Activated CD4-positive, CD25-positive, alpha-beta regulatory T cell (primary cell): ENCODE results near the gene LY86.
"Not testable (repeated sequence)": the region's sequence is repeated elsewhere in the genome, so short reads cannot be mapped to it uniquely, and the experiment has no call there.

Source experiments
- DNase-seq, 4 experiments: peaks; one replicate each; lab custom pipeline; 2025; lab: John Stamatoyannopoulos, UW

Gene LY86

DNA sequence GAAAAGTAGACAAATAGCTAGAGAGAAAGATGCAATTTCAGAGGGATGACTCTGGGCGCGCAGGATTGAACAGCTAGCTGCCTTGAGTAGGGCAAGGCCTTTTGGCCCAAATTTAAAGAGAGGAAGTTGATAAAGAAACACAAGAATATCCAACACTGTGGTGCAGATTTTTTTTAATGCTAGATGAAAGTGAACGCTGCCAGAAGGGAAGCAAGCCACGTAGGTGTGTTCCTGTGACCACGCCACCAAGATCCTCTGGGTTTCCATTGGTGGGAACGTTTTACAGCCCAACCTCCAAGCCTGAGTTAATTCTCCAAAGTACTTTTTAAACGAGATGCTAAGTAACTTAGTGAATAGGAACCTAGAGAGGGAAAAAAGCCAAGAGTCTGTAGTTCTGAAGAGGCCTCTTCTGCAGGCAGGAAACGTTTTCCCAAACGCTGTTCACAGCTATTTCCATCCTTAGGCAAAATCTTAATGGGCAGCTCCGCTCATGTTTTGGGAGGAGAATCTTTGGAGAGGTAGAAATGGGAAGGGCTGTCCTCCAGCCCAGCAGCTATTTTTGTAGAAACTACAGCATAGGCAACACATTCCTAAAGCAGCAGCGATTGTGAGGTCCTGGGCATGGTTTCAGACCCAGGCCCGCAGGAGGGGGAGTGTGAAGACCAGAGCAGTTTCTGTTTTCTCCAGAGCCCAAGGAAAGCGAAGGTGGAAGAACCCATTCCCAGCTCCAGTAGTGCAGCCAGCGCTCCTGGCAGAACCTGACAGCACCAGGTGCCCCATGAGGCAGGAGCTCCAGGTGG, 8.2 kb downstream of the LY86 start:
- DNase-seq, result no peak

DNA sequence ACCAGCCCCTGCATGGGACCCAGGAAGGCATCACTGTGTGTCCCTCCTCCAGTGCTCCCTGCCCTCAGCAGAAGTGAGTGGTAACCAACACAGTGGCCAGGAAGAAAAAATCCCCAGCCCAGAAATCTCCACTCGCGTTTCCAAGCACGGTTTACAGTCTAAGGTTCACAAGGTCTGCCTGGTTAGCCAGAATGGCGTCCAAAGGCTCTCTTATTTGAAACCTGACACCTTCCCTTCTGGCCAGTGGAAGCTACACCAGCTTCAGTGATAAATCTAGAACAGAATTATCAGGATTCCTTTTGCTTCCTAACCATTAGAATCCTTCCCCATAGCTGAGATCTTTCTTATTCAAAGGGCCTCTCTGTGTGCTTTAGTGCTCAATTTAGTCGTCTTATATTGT, 9.2 kb downstream of the LY86 start:
- DNase-seq, result no peak

DNA sequence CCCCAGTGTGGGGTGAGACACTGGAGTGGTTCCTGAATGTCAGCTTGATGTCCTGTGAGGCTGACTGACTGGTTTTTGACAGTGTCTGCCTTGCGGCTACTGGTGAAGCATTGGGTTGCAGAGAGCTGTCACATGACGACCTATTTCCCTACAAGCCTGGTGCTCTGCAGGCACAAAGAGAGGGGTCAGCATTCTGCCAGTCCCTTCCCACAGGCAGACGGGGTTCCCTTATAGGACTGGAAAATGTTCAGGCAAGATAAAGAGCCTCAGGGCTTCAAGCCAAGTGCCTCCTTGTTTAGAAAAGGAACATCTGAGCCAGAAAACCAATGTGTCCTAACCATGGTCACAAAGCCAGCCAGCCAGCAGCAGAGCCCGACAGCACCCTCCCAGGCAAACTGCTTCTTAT, 11.0 kb downstream of the LY86 start:
- DNase-seq, result no peak

DNA sequence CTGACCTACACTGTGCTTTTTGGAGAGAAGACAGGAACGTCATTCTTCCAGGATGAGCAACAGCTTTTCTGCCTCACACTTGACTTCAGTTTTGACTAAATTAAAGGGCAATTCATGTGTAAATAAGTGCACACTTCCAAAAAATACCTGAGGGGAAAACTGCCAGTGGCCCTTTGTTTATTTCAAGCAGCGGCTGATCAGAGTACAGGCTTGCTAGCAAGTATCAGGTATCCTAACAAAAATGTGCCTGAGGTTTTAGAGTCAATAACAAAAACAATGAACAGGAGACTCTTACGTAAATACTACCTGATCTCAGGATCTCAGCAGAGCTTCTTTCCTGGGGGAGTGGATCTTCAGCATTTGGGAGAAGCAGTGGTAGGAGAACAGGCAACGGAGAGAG, 12.4 kb downstream of the LY86 start:
- no peak for DNase-seq

DNA sequence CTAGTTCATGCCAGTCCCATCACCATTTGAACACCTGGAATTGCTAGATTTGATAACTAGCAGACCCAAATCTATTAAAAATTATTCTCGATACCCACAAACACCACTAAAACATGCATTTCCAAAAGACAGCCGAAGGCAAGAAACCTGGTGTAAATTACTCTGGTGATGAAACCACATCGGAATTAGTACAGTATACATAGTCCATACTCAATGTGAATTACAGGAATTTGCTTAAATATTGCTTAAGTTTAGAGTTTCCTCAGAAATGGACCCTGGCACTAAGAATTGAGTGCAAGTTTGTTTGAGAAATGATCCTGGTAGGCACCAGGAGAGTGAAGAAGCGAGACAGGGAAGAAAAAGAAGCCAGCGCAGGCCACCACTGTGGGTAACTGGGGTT, 13.7 kb downstream of the LY86 start:
- DNase-seq, result no peak

DNA sequence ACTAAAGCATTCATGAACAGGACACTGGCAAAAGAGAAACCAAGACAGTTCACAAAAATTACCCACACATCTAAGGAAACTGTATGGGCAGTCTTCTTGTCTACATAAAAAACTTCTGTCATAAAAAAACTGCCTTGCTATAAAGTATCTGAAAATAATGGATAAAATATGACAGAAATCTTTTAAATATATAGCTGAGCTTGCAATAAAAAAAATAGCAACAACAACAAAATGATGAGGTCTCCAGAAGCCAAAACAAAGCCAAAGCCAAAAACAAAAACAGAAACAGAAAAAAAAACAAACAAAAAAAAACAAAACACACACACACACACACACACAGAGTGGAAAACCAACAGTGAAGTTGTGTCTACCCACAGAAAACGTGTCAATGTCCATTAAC, 14.8 kb downstream of the LY86 start:
- no peak for DNase-seq

DNA sequence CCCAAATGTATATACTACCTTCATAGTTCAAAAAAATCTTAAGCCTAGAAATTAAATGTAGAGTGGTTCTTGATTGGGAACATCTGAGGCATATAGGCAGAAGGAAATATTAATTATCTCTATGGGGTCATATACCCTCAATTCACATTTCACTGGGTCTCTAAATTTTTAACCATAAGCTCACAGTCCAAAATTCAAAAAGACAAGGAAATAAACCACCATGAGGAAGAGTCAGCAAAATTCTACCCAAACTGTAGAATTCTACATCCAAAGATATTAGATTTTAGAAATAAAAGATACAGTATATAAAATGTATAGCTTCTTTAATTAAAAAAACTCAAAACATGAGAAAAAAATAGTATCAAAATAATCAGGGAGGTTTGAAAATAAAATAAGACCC, 15.5 kb downstream of the LY86 start:
- no peak for DNase-seq

DNA sequence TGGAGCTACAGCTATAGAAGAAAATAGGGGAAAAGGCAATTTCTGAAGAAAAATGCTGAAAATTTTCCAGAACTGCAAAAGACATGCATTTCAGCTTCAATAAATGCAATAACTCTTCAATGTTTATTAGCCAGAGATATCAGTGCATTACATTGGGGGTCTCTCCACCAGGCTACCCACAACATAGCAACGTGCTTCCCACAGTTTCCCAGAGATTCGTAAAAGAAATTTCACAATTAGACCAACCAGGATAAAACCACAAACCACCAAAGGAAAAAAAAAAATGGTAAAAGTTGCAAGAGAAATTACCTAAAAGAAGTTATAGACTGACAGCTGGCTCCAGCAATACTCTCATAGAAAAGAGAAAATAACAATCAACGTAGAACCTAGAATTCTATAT, 16.0 kb downstream of the LY86 start:
- no peak for DNase-seq

DNA sequence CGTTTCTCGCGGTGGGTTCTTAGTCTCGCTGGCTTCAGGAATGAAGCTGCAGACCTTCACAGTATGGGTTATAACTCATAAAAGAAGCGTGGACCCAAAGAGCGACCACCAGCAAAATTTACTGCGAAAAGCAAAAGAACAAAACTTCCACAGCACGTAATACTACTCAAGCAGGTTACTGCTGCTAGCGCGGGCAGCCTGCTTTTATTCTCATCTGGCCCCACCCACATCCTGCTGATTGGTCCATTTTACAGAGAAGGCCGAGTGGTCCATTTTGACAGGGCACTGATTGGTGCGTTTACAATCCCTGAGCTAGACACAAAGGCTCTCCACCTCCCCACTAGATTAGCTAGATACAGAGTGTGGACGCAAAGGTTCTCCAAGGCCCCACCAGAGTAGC, 17.4 kb downstream of the LY86 start:
- no peak for DNase-seq

DNA sequence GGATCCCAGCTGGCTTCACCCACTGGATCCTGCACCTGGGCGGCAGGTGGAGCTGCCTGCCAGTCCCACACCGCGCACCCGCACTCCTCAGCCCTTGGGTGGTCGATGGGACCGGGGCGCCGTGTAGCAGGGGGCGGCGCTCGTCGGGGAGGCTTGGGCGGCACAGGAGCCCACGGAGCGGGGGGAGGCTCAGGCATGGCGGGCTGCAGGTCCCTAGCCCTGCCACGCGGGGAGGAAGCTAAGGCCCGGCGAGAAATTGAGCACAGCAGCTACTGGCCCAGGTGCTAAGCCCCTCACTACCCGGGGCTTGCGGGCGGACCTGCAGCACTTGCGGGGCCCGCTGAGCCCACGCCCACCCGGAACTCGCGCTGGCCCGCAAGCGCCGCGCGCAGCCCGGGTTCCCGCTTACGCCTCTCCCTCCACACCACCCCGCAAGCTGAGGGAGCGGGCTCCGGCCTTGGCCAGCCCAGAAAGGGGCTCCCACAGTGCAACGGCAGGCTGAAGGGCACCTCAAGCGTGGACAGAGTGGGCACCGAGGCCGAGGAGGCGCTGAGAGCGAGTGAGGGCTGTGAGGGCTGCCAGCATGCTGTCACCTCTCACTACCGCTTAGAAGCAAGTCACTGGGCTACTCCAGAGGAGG, 18.0 kb downstream of the LY86 start:
- not testable (repeated sequence) for DNase-seq

DNA sequence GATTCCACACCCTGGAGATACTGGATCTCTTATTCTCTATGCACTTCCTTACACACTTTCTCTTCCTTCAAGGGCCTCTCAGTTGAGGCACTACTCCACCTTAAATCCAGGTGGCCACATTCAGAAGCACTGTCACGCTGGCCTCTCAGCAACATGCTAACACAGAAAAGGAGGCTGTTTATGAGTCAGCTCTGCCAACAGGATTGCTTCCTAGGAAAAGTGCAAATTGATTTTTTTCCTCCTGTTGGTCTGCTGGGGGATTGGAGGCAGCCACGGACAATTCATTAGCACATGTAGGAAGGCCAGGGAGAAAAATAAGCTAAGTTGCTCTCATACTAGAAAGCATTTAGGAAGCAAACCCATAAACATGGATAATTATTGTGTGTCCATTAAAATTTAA, 20.9 kb downstream of the LY86 start:
- DNase-seq, result no peak

DNA sequence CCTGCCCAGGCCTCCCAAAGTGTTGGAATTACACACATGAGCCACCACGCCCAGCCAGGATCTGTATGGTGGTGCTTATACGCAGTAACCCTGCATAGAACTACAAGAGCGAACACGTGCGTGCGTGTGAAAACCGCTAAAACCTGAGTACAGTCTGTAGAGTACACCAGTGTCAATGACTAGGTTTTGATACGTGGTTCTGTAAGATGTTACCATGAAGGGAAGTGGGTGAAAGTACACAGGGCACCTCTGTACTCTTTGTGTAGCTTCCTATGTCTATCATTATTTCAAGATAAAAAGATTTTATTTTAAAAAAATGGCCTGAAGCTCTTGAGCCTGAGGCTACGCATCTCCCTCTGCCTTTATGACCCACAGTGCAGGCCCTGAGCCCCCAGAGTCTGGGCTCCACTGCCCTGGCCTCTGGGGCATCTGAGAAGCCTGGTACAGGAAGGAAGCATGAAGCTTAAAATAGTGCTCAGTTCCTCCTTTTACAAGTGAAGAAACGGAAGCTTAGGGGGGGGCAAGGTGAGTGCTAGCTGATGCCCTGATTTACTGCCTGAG, 21.6 kb downstream of the LY86 start:
- DNase-seq, result no peak

DNA sequence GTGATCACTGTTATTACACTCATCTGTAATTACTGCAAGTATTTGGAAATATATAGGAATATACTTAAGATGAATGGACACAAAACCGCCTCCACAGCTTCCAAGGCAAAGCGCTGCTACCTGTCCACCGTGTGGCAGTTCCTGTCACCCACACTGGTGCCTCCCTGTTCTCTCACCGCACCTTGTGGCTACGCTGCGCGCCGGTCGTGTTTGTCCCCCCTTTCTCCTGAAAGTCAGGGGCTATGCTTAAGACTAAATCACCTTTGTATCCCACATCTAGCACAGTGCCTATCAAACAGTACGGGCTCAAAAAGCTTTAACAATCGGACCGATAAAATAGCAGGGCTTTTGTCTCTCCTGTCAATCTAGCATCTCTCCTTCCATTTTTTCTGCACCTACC, 23.0 kb downstream of the LY86 start:
- DNase-seq, result no peak

DNA sequence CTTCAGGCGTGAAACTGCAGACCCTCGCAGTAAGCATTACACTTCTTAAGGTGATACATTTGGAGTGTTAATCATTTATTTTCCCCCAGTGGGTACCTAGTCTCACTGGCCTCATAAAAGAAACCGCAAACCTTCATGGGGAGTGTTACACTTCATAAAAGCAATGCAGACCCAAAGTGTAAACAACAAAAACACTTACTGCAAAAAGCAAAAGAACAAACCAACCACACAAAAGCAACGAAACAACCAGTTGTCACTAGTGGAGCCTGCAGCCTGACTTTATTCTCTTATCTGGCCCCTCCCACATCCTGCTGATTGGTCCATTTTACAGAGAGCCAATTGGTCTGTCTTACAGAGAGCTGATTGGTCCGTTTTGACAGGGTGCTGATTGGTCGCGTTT, 23.8 kb downstream of the LY86 start:
- DNase-seq, result no peak

DNA sequence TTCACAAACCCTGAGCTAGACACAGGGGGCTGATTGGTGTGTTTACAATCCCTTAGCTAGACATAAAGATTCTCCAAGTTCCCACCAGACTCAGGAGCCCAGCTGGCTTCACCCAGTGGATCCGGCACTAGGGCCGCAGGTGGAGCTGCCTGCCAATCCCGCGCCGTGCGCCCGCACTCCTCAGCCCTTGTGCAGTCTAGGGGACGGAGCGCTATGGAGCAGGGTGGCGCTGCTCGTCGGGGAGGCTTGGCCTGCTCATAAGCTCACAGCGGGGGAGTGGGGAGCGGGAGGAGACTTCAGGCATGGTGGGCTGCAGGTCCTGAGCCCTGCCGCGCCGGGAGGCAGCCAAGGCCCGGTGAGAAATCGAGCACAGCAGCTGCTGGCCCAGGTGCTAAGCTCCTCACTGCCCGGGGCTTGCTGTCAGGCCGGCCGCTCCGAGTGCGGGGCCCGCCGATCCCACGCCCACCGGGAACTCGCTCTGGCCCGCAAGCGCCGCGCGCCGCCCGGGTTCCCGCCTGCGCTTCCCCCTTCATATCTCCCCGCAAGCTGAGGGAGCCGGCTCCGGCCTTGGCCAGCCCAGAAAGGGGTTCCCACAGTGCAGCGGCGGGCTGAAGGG, 24.7 kb downstream of the LY86 start:
- not testable (repeated sequence) for DNase-seq

DNA sequence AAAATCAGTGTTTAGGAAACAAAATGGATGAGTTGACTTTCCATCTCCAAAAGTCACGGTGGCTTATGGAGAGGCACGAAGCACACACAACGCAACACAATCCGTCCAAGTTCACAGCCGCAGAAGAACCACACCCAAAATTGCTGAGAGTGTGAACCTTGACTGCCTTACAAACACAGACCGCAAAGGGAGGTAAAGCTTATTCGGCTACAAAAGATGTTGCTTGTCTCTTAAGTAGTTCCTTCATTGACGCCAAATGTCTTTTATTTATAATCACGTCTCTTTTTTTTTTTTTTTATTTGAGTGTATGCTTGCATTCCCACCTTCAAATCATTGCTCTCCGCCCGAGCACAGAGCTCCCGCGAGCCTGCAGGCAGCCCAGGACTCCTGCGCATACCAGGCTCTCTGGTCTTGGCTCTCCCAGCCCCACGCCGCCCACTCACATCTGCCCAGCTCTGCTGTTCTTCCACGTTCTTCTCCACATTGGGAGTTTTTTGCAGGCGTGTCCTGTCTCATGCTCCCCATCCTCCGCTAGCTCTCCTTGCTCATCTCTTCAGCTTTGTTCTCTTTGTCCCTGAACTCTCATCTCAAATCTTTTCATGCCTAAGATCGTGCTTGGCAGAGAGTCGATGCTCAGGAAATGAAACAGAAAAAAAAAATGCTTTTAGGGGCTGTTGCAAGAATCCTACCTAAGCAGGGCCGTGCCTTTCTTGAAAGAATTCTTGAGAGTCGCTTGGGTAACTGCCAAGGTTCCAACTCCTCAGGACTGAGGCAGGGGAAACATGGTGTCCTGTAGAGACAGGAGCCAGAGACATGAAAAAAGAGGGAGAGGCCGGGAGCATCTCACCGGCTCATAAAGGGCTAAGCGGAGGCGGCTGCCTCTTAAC, 25.8 kb downstream of the LY86 start:
- no peak for DNase-seq

DNA sequence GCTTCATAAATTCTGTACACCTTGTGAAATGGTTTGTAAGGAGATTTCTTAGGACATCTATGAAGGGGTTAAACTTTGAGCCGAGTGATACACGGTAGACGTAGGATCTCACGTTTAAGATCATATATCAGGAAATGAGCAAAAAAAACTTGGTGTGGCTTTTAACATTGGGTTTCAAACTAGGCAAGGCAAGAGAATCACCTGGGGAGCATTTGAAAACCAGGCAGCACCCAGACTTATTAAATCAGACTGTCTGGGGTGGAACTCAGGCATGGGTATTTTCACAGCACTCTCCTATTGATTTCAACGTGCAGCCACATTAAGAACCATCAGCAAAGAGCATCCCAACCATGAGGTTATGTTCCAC, 26.4 kb downstream of the LY86 start:
- no peak for DNase-seq

DNA sequence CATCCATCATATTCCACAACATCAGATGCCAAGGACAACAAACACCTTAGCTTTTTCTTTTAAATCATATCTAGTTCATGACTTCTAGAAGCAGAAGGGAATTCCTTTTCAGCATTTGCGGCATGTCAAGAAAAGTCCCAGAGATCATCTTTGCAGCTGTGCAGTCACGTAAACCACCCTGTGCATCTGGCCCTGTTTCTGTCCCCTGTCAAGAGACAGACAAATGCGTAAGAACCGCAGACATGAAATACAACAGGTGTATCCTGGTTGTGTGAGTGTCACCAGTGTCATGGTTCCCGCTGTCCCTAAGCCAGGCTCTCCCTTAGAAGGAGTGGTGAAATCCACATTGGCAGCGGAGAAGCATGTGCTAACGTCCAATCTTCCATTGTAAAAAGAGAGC, 28.1 kb downstream of the LY86 start:
- no peak for DNase-seq

DNA sequence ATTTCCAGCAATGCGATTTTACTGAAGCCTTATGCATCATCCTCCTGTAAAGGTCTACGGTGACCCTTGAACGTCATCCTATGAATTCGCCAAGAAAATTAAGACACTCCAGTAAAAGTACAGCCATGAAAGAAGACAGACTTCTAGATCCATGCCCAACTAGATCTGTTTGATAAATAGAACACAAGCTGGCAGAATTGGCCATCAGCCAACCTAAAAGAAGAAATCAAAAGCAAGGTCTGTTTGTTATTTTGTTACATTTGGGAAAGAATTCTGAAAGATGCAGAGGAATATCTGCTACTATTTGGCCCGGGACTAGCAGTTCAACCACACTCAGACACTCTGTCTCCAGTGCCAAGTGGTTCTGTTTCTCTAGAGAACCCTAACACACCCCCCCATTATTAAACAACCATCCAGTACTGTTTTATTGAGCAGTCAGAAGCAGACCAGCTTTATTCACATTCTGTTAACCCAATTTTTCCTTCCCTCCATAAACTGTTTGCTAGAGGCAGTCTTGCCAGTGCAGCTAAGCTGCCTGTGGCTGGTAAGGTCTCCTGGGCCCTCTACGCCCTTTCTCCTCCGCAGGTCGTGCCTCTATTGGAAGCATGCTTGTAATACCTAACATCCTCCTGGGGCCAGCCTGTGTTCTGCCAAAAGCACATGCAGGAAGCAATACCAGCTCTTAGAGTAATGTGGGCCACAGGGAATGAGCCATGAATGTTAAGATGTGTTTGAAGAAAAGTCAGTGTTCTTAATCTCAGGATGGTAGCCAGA, 30.7 kb downstream of the LY86 start:
- no peak for DNase-seq

DNA sequence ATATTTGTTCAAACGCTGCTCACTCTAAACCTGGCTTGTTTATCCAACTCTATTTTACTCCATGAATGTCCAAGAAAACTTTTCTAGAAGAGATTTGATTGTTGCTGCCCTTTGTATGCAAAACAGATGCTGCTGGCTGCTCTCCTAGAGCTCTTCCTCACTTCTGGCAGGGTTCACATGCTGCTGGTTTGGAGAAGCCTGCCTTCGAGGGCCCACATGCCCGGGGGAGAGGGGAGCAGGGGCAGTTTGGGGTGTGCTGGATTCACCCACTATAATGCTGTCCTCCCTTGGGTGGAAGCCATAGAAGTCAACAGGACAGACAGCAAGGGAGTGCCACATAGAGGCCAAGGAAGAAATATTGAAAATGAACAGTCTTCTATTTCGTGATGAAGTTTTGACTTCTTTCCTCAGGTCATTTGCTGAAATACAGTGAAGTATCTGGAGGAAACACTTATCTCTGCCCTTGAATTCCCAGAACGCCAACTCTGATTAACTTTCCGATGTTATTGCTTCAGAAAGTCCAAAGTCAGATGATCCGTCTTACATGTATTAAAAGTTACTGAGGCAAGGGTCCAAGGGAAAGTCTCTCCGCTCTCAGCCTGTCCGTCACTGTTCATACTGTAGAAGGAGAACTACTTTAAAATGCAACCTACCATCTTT, 32.4 kb downstream of the LY86 start:
- no peak for DNase-seq

DNA sequence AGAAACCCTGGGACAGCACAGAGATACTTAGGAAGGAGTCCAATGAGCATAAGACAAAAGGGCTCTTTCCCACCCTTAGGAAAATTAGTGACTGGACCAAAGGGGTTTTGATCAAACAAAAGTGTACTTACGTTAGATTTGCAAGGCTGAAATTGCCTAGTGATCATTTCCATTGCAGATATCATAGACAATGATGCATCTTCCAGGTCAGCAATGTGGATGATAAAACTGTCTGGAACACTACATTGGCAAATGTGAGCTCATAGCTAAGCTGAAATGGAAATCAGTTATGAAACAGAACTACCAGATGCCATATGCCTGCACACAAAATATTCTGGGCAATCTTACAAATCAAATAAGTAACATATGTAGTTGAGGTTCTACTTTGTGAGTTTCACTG, 34.0 kb downstream of the LY86 start:
- DNase-seq, result no peak
